Muscle of leg (tissue), 11 donors: ENCODE measurements around the gene MARCHF3. TPM values are rescaled to one million over a fixed set of nuclear protein-coding genes. Genes with fewer than 3 reads are reported as not detected.
A peak's percentile ranks its signal among the peaks of the same experiment; 100 is the strongest.

Source experiments
- DNase-seq: peaks from one replicate; pipeline ENCODE4 v3.0.0; 2013
- H3K27ac ChIP-seq: one replicate; pipeline ENCODE4 v1.5.1; 2013; ENCODE audit warnings: mild to moderate bottlenecking, low read length, control low read depth
- H3K27me3 ChIP-seq: one replicate; pipeline ENCODE4 v1.6.1; 2013; ENCODE audit warnings: low read length; ENCODE audit not compliant: control insufficient read depth, insufficient read depth
- H3K36me3 ChIP-seq: one replicate; pipeline ENCODE4 v1.6.1; 2013; ENCODE audit warnings: low read length; ENCODE audit not compliant: control insufficient read depth, insufficient read depth
- H3K4me1 ChIP-seq: one replicate; pipeline ENCODE4 v1.6.1; 2013; ENCODE audit warnings: low read length; ENCODE audit not compliant: control insufficient read depth, insufficient read depth
- H3K4me3 ChIP-seq: one replicate; pipeline ENCODE4 v1.5.1; 2013; ENCODE audit warnings: low read length, control low read depth
- H3K9me3 ChIP-seq: replicated peaks from 2 replicates; pipeline ENCODE4 v1.6.1; 2013; ENCODE audit warnings: low read depth, low read length; ENCODE audit not compliant: control insufficient read depth
- WGBS: methylation state at CpG from one replicate; pipeline ENCODE4 v1.1.5; 2013; ENCODE audit warnings: missing lambda C conversion rate; ENCODE audit not compliant: insufficient coverage; 5-methylcytosine and 5-hydroxymethylcytosine counted together
- polyA plus RNA-seq, 8 donors: library from polyadenylated mRNA; unstranded; fragments of 120-200 nt; gene quantifications; one replicate each; pipeline versions ENCODE4 v1.2.1 to v1.2.3, GENCODE V29; 2013; ENCODE audit warnings: inconsistent platforms in 1 of 8, low replicate concordance in 1 of 8; ENCODE audit not compliant: insufficient read length in 8 of 8, insufficient read depth in 1 of 8
- total RNA-seq: library from RNA; stranded (reverse); fragments of 120-200 nt; gene quantifications from one replicate; pipeline ENCODE4 v1.2.4, GENCODE V29; 2013

The MARCHF3 gene
- total and polyA plus RNA-seq, 9 donors: 7.0 to 13.1 (median 10.4) TPM

GRCh38 chr5:126888175-126888574, 142.2 kb downstream of the MARCHF3 start:
- DNase-seq: no peak
- Histone ChIP-seq H3K4me3 (no peak overlapping the region), H3K9me3 (no peaks in the 10 kb centered on the region), H3K4me1 (no peaks in the 10 kb centered on the region), H3K36me3 (no peaks in the 10 kb centered on the region), H3K27ac (no peak overlapping the region), H3K27me3 (no peaks in the 10 kb centered on the region)
- WGBS: no CpG with 5 or more reads among the region's 1 CpG

- no peaks in the 10 kb centered on the region for H3K36me3 ChIP-seq
- no peaks in the 10 kb centered on the region for H3K4me1 ChIP-seq
- no peaks in the 10 kb centered on the region for H3K9me3 ChIP-seq
- no peak overlapping the region for H3K27ac ChIP-seq
- WGBS: 41% methylated on average over 5 of the region's 5 CpGs
- no peak overlapping the region for H3K4me3 ChIP-seq
- H3K27me3 ChIP-seq: no peaks in the 10 kb centered on the region
- DNase-seq: peak; percentile 59
These were observed 146.0 kb downstream of the MARCHF3 start for GRCh38 chr5:126884269-126884819.

- no peaks in the 10 kb centered on the region for H3K27me3 ChIP-seq
- DNase-seq: no peak
- no peaks in the 10 kb centered on the region for H3K9me3 ChIP-seq
- no peak overlapping the region for H3K27ac ChIP-seq
- no peaks in the 10 kb centered on the region for H3K36me3 ChIP-seq
- no peak overlapping the region for H3K4me3 ChIP-seq
- no CpG with 5 or more reads among the region's 2 CpGs for WGBS
- no peaks in the 10 kb centered on the region for H3K4me1 ChIP-seq
These were observed 146.7 kb downstream of the MARCHF3 start for GRCh38 chr5:126883564-126884245.

GRCh38 chr5:126881821-126882600, 148.3 kb downstream of the MARCHF3 start:
- Histone ChIP-seq H3K36me3 (no peaks in the 10 kb centered on the region), H3K27me3 (no peaks in the 10 kb centered on the region)
- 88% methylated on average over 2 of the region's 5 CpGs for WGBS

GRCh38 chr5:126878634-126879033, 151.7 kb downstream of the MARCHF3 start:
- WGBS: 80% methylated on average over 2 of the region's 4 CpGs
- Histone ChIP-seq H3K9me3 (no peaks in the 10 kb centered on the region), H3K36me3 (no peaks in the 10 kb centered on the region), H3K4me1 (peaks cover 8% of the 10 kb centered on the region), H3K4me3 (no peak overlapping the region), H3K27ac (no peak overlapping the region), H3K27me3 (no peaks in the 10 kb centered on the region)
- no peak for DNase-seq

More at GRCh38 chr5:126881821-126882600, 148.3 kb downstream of the MARCHF3 start:
- no peak for DNase-seq
- peaks cover 5% of the 10 kb centered on the region for H3K4me1 ChIP-seq
- no peaks in the 10 kb centered on the region for H3K9me3 ChIP-seq
- H3K4me3 ChIP-seq: no peak overlapping the region
- no peak overlapping the region for H3K27ac ChIP-seq

- no peak overlapping the region for H3K4me3 ChIP-seq
- H3K9me3 ChIP-seq: no peaks in the 10 kb centered on the region
- 68% methylated on average over 11 of the region's 13 CpGs for WGBS
- no peaks in the 10 kb centered on the region for H3K27me3 ChIP-seq
- no peaks in the 10 kb centered on the region for H3K36me3 ChIP-seq
- DNase-seq: no peak
- no peak overlapping the region for H3K27ac ChIP-seq
- peaks cover 8% of the 10 kb centered on the region for H3K4me1 ChIP-seq
These were observed 152.3 kb downstream of the MARCHF3 start for GRCh38 chr5:126878085-126878484.

GRCh38 chr5:126877602-126878001, 152.8 kb downstream of the MARCHF3 start:
- H3K27ac ChIP-seq: peak overlapping the region; percentile 18
- H3K27me3 ChIP-seq: no peaks in the 10 kb centered on the region
- H3K9me3 ChIP-seq: no peaks in the 10 kb centered on the region
- DNase-seq: peak; percentile 35
- H3K4me3 ChIP-seq: no peak overlapping the region
- peaks cover 12% of the 10 kb centered on the region for H3K4me1 ChIP-seq
- WGBS: 41% methylated on average over 3 of the region's 7 CpGs
- no peaks in the 10 kb centered on the region for H3K36me3 ChIP-seq

GRCh38 chr5:126875303-126875785, 155.0 kb downstream of the MARCHF3 start:
- no peak for DNase-seq
- WGBS: 70% methylated on average over 10 of the region's 13 CpGs
- no peaks in the 10 kb centered on the region for H3K9me3 ChIP-seq
- peaks cover 2% of the 10 kb centered on the region for H3K36me3 ChIP-seq
- H3K4me1 ChIP-seq: peaks cover 17% of the 10 kb centered on the region
- H3K27me3 ChIP-seq: no peaks in the 10 kb centered on the region
- no peak overlapping the region for H3K27ac ChIP-seq
- H3K4me3 ChIP-seq: no peak overlapping the region

- Histone ChIP-seq H3K27ac (peak overlapping the region; percentile 53), H3K4me3 (no peak overlapping the region), H3K4me1 (peaks cover 30% of the 10 kb centered on the region), H3K9me3 (no peaks in the 10 kb centered on the region), H3K36me3 (peaks cover 3% of the 10 kb centered on the region), H3K27me3 (no peaks in the 10 kb centered on the region)
- WGBS: 27% methylated on average over 2 of the region's 11 CpGs
- DNase-seq: peak; percentile 79
These were observed 157.6 kb downstream of the MARCHF3 start for GRCh38 chr5:126872561-126873354.
